Stimulated activated CD4-positive, alpha-beta T cell treated with anti-CD3 and anti-CD28 coated beads, Interleukin-15, amount 100 ng/mL, for 48 hours (primary cell): Measurements from ENCODE around the gene SNAPC3.
"Not testable (repeated sequence)": the region's sequence is repeated elsewhere in the genome, so short reads cannot be mapped to it uniquely, and the experiment has no call there.

Experiments used
- DNase-seq, 2 donors: peaks; one replicate each; pipeline ENCODE4 v3.0.0-alpha.2; 2020; ENCODE audit warnings: low read depth in 2 of 2

SNAPC3 gene

DNA sequence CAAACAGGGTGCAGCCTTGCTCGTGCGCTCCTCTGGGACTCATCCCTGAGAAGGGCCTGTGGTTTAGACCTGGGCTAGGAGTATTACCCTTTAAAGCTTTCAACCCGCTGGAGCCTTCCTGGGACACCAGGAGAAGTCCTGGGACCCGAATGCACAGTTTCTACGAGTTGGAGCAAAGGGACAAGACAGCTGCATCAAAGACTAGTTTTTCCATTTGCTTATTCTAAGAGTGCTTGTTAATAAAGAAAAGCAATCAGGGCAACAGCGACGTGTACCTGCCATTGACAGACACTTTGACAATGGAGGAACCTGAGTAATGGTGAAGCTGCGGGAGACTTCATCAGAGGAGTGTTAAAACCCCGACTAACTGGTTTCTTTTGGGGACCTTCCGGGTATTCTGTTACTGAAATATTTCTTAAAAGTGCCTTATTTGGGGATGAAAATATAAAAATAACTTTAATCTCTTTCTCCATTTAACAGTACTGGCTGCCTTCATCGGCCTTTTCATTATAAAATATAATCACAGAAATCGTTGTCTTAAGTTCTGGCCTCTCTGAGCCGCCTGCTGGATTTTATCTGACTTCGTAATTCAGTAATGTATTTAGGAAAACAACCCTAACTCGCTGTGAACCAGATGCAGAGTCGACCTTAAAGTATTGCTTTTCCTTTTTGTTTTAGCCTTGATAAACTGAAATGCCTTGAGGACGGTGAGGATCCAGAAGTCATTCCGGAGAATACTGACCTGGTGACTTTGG is 732 bp downstream of the SNAPC3 start:
- no peak for DNase-seq

DNA sequence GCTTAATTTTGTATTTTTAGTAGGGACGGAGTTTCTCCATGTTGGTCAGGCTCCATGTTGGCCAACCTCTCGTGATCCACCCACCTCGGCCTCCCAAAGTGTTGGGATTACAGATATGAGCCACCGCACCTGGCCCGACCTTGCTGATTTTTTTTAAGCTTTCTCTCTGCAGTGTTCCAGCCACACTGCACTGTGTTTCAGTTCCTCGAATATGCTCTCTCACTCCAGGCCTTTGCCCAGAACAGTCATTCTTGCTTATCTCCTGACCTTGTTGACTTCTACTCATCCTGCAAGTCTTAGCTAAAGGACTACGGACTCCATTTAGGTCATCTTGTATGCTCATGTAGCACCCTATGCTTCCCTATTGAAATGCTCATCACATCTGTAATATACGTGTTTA is 3.3 kb downstream of the SNAPC3 start:
- DNase-seq: no peak

DNA sequence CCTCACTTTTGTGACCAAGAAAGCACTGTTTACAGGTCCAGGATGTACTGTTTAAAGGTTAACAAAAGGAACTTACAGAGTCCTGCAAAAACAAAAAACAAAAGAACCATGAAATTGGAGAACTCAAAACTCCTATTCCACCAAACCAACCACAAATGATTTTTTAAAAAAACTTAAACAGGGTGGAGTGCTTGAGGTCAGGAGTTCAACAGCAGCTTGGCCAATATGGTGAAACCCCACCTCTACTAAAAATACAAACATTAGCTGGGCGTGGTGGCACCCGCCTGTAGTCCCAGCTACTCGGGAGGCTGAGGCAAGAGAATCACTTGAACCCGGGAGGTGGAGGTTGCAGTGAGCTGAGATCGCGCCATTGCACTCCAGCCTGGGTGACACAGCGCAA is 5.0 kb downstream of the SNAPC3 start:
- not testable (repeated sequence) for DNase-seq

DNA sequence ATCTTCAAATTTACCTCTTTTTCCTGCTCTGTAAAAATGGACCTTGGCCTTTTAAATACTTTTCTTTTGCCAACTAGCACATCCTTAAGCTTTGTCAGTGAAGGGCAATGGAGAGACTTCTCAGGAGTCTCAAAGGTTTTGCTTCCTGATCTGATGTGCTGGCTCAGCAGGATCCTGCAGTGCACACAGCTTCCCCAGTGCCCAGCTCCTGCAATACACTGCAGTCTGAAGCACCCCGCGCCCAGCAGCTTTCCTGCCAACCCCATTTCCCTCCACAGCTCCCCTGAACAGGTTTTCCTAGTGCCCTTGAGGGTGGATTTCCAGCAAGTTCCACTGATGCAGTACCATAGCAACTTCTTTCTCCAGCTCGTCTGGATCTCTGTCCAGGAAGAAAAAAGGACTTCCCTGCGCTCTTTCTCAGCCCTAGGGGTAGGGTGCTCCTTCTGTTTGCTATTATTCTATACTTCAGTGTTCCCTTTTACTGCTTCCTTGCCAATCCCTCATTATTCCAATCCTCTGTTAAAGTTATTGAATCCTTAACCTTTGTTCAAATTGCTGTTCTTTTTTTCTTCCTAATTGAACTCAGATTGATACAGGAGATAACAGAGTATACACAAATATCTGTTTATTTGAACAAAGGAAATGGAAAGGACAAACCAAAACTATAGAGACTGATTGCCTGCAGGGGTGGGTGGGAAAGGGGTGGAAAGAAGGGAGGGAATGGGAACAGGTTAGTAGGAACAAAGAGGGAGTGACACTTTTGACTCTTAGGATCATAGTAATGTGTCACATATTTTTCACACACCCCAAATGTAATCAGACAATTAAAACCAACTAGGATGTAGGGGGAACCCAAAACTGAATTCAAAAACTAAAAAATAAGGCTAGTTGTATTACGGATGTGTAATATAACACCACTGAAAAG is 8.5 kb downstream of the SNAPC3 start:
- no peak for DNase-seq

DNA sequence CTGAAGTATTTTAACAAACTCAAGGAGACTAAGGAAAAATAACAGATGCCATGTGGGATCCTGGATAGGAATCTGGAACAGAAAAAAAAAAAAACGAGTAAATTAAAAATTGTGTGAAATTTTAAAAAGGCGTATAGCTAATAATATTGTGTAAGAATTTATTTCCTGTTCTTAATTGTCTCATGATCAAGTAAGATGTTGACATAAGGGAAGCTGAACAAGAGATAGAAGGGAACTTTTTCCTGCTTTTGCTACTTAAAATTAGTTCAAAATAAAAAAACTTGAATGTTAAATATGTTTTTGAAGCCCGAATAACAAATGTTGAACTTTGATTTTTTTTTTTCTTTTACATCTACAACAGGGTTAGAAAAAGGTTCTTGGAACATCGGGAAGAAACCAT is 10.5 kb downstream of the SNAPC3 start:
- no peak for DNase-seq

DNA sequence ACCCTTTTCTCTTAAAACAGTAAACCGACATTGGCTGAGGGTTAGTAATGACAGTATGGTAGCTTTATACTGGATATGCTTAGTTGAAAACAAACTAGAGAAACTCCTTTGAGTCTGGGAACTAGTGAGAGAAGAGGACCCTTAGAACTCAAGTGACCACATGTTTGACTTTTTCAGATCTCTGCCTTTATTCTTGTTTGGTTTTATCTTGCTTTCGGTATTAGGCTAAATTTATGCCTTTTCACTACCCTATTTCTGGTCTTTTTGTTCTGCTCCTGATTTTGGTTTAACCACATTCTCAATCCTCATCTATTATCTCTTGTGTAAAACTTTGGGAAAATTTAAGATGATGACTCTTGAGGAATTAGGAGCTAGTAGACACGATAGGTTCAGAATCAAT is 11.0 kb downstream of the SNAPC3 start:
- no peak for DNase-seq

DNA sequence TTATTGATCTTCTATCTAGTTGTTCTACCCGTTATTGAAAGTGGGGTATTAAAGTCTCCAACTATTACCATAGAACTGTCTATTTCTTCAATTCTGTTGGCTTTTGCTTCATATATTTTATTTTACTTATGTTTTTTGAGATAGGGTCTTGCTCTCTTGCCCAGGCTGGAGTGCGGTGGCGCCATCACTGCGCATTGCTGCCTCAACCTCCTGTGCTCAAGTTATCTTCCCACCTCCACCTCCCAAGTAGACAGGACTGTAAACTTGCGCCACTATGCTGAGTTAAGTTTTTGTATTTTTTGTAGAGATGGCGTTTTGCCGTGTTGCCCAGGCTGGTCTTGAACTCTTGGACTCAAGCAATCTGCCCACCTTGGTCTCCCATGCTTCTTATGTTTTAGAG is 16.2 kb downstream of the SNAPC3 start:
- DNase-seq: no peak

DNA sequence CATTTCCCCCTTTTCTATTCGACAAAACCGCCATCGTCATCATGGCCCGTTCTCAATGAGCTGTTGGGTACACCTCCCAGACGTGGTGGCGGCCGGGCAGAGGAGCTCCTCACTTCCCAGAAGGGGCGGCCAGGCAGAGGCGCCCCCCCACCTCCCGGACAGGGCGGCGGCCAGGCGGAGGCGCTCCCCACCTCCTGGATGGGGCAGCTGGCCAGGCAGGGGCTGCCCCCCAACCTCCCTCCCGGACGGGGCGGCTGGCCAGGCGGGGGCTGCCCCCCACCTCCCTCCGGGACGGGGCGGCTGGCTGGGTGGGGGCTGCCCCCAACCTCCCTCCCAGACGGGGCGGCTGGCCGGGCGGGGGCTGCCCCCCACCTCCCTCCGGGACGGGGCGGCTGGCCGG is 19.2 kb downstream of the SNAPC3 start:
- DNase-seq: not testable (repeated sequence)

DNA sequence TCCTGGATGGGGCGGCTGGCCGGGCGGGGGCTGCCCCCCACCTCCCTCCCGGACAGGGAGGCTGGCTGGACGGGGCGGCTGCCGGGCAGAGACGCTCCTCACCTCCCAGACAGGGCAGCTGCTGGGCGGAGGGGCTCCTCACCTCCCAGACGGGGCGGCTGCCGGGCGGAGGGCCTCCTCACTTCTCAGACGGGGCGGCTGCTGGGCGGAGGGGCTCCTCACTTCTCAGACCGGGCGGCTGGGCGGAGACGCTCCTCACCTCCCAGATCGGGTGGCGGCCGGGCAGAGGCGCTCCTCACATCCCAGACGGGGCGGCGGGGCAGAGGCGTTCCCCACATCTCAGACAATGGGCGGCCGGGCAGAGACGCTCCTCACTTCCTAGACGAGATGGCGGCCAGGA is 19.6 kb downstream of the SNAPC3 start:
- DNase-seq: not testable (repeated sequence)

DNA sequence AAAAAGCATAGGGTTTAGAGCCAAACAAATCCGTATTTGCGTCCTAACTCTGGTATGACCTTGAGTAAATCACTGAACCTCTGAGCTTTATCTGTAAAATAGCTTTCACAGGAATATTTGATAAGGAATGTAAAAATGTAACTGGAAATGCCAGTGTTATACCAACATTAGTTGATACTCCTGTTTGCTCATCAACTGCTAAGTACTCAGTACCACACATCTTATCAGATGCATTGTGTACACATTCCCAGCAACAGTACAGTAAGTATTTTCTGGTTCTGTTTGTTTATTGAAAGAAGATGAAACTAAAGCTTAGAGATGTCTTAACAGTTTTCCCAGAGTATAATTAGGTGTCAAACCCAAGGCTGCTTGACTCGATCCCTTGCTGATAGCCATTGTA is 21.5 kb downstream of the SNAPC3 start:
- DNase-seq: no peak

DNA sequence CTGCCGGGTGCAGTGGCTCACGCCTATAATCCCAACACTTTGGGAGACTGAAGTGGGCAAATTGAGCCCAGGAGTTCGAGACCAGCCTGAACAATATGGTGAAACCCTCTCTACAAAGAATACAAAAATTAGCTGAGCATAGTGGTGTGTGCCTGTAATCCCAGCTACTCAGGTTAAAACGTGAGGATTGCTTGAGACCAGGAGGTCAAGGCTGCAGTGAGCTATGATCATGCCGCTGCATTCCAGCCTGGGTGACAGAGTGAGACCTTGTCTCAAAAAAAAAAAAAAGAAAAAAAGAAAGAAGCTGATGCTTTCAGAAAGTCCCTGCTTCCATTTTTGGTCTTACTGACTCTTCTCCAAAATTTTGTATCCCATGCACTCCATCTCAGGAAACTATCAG is 31.3 kb downstream of the SNAPC3 start:
- DNase-seq: no peak

DNA sequence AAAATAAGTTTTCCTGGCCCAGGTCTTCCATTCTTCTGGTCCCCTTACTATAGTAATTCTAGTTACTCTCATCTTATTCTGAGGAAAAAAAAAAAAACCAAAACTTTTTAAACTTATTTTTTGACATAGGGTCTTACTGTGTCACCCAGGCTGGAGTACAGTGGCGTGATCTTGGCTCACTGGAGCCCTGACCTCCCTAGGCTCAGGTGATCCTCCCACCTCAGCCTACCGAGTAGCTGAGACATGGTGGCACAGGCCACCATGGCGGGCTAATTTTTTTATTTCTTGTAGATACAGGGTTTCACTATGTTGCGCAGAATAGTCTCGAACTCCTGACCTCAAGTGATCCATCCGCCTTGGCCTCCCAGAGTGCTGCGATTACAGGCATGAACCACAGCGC is 38.4 kb downstream of the SNAPC3 start:
- no peak for DNase-seq

DNA sequence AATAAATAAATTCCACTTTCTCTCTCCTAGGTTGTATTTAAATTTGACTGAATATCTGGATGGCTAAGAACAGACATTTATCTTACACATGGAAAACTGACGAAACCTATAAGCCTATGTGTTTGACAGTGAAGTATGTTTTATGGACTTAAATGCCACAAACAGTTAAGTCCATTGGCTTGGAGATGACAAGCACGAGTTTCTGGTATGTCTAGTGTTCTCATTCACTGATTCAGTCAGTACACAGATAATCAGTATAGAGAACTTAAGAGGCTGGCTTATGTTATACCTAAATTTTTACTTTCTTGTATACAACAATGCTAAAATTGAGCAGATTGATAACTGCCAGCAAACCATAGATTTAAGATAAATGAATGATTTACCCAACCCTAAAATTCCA is 38.9 kb downstream of the SNAPC3 start:
- DNase-seq: no peak

DNA sequence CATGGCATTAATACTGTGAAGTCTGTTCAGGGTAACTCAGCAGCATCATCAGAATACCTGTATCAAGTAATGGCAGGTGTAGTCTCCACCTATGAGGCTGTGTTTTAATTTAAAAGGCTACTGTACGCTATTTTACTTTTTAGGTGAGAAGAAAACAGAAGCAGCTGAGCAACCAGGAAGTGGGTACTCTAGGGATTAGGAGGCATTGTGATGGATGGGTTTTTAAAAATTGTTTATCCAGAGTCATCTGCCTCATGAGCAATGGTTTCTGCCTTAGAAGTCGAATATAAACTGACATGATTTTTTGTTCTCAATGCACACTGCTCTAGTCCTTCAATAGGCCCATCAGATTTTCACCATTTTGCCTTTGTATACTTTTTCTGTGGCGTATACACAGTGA is 45.5 kb downstream of the SNAPC3 start:
- no peak for DNase-seq

DNA sequence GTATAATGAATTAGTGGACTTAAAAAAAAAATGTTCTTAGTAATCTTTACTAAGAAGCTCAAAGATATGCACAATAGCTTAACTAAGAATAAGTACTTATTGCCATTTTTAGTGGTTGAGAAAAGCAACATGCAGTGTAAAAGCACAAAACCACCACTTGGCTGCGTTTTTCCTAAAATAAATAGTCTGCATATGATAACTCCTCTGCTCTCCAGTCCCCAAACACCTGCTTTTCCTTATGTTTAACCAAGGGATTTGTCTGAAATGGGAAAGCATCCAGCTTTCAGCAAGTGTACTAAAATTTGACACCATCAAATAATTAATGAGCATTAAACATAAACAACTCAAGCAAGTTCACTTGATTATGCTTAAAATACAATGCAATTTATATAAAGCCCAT is 46.7 kb downstream of the SNAPC3 start:
- no peak for DNase-seq

DNA sequence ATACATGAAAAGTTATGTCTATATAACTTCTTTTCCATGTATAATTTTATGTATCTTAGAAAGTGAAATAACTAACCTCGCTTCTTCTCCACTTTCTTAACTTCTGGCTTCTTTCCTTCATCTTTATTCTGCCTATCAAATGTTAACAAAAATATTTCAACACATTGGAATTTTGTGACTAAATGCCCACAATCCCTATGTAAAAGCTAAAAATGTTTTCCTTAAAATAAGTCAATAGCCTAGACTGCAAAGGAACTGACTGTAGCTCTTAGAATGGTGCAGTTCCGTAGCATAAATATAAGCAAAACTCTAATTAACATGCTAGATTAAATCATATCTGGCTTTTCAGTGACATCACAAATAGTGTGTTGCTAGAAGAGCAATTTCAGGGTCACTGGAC is 47.2 kb downstream of the SNAPC3 start:
- no peak for DNase-seq

DNA sequence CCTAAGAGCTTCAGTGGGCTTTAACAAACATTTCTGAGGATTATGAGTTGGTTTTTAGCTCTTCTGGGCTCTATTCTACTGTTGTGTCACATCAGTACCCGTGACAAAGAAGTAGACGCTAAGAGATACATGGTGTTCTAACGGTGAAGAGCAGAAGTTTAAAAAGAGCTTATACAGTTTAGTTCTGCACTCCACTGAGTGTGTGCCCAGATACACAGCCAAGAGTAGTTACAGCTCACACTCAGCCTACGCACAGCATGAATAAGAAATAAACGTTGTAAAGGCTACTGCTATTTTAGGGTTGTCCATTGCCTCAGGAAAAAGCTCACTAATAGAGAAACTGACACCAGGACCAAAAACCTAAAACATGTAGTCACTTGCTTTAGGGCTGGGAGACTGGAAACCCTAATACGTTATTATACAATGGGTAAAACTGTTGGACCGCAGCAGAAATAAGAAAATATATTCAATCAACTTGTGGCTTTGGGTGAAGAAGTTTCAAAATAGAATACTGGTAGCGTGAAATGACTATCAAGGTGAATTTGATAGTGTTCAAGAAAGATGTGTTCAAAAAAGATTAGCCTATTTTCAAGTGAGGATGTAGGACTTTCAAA is 53.4 kb downstream of the SNAPC3 start:
- no peak for DNase-seq

DNA sequence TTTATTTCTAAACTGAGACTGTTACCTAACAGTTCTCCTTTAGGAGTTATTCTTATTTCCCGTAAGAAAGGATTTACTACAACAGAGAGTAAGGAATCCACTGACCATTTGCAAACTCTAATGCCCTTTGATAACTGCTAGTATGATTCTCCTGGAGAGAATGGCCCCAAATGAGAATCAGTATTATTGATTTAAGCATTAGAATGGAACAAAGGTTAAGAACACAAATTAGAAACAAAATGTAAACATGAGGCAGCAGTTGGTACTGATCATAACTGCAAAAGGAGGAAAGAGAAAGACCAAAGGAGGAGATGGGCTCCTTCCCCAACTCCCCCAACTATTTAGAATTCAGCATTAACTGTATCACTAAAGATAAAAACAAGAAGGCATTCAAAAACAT is 57.4 kb downstream of the SNAPC3 start:
- no peak for DNase-seq

DNA sequence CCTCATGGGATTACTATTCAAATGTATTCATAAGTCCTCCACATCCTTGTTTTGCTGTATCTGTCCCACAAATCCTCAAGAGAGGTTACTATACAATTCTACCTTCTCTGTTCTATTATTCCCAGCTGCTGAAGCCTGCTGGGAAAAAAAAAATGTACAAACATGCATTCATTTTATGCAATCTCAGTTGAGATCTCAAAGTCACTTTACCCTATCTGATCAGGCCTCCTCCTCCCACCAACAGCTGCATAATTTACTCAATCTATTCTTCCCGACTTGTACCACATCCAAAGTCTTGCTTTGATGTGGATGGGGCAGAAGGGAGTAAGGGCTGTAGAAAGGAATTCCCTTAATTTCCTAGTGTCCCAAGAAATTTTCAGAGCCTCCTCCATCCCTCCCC is 59.5 kb downstream of the SNAPC3 start:
- DNase-seq: no peak

DNA sequence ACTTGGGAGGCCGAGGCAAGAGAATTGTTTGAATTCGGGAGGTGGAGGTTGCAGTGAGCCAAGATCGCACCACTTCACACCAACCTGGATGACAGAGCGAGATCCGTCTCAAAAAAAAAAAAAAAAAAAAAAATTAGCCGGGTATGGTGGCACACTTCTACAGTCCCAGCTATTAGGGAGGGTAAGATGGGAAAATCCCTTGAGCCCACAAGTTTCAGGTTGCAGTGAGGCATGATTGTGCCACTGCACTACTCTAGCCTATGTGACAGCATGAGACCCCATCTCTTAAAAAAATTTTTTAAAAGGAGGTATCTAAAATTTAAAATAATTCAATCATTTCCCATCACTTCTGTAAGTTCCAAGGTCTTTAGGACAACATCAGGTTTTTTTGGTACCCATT is 62.1 kb downstream of the SNAPC3 start:
- DNase-seq: no peak

DNA sequence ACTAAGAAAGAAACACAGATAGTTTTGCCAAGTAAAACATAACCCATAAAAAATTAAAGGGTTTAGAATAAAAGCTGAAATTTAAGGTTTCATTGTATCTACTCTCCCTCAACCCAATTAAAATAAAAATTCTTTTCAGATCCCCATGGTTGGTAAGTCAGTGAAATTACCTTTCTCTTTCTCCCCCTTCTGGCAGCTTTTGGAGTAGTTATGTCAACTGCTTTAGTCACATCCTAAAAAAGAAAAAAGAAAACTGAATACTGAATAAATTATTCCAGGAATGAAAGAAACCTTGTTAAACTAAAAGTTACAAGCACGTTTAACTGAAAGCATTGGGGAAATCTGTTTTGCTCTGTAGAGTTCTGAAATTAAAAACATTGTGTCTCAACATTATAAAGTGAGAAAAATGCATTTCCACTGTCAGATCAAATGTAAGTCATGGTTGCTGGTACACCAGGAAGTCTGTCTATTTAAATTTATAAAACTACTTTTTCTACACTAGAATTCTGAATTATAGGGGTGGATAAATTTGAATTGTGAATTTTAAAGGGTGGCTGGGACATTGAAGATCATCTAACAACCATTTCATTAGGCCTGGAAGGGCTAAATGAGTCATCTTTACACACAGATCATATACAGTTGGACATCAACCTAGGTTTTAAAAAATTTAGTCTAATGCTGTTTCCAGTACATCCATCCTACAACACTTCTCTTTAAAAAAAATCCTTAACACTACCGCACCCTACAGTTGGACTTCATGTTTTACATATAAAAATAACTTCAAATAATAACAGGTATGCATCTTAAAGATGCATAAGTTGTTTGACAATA is 63.4 kb downstream of the SNAPC3 start:
- no peak for DNase-seq

DNA sequence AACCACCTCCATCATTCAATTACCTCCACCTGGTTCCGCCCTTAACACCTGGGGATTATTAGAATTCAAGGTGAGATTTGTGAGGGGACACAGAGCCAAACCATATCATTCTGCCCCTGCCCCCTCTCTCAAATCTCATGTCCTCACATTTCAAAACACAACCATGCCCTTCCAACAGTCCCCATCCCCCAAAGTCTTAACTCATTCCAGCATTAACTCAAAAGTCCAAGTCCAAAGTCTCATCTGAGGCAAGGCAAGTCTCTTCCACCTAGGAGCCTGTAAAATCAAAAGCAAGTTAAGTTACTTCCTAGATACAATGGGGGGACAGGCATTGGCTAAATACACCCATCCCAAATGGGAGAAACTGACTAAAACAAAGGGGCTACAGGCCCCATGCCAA is 69.3 kb downstream of the SNAPC3 start:
- DNase-seq: no peak
